IPS-18a (cell line): Measurements from ENCODE around the gene ADORA2A.

Experiments used
- H3K27ac ChIP-seq: one replicate; pipeline ENCODE4 v1.5.1; 2013; ENCODE audit warnings: low read length
- H3K27me3 ChIP-seq: one replicate; pipeline ENCODE4 v1.6.1; 2013; ENCODE audit warnings: mild to moderate bottlenecking, low read length; ENCODE audit not compliant: control insufficient read depth, insufficient read depth
- H3K36me3 ChIP-seq: one replicate; pipeline ENCODE4 v1.6.1; 2013; ENCODE audit warnings: low read depth, low read length; ENCODE audit not compliant: control insufficient read depth
- H3K4me1 ChIP-seq: one replicate; pipeline ENCODE4 v1.6.1; 2013; ENCODE audit warnings: low read depth, low read length; ENCODE audit not compliant: control insufficient read depth
- H3K4me3 ChIP-seq: one replicate; pipeline ENCODE4 v1.5.1; 2013; ENCODE audit warnings: low read length
- H3K9ac ChIP-seq: one replicate; pipeline ENCODE4 v1.6.1; 2013; ENCODE audit warnings: mild to moderate bottlenecking, low read length, moderate library complexity
- H3K9me3 ChIP-seq: one replicate; pipeline ENCODE4 v1.6.1; 2013; ENCODE audit warnings: low read depth, low read length; ENCODE audit not compliant: control insufficient read depth

The ADORA2A gene

GRCh38 chr22:24429411-24430365 is 2.3 kb downstream of the ADORA2A start:
- Histone ChIP-seq H3K27me3 (peaks cover 4% of the 10 kb centered on the region), H3K4me1 (peaks cover 9% of the 10 kb centered on the region), H3K36me3 (no peaks in the 10 kb centered on the region), H3K9ac (no peak overlapping the region), H3K27ac (no peak overlapping the region), H3K9me3 (no peaks in the 10 kb centered on the region), H3K4me3 (no peak overlapping the region)

DNA sequence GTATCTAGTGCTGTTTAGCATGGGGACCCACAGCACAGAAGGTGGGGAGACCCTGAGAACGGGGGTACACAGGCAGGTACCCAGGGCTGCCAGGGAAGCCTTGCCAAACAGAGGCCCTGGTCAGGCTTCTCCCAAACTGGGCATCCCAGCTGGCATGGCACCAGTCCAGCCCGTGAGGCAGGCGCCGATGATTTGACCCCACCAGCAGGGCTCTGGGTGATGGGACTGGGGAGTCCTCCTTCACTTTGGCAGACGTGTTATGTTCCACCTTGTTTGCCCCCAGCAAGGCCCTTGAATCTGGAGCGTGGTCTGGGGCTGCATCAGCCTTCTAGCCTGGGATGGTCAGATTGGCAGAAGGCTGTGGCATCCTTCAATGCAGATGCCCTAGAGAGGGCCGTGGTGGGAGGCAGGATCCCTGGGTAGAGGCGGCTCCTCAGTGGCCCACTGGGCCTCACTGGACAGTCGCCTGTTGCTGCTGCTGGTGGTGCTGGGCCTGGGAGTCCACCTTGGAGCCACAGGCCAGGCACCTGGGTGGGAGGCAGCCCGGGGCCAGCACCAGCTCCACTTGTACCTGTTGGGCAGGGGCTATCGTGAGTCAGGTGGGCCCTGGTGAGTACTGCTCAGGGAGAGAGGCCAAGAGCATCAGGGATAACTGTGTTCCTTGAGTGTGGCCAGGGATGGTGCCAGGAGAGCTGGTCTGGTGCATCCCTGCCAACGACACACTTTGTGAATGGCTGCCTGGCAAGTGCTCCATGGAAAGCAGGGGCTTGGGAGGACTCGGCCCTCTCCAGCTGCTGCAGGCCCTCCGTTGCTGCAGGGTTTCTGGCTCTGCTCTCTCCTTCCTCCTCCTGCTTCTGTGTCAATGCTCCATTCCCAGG is 3.3 kb downstream of the ADORA2A start:
- Histone ChIP-seq H3K9ac (no peak overlapping the region), H3K4me3 (no peak overlapping the region), H3K4me1 (peaks cover 9% of the 10 kb centered on the region), H3K36me3 (no peaks in the 10 kb centered on the region), H3K27me3 (no peaks in the 10 kb centered on the region), H3K9me3 (no peaks in the 10 kb centered on the region), H3K27ac (no peak overlapping the region)

GRCh38 chr22:24431309-24432034 is 4.1 kb downstream of the ADORA2A start:
- Histone ChIP-seq H3K9me3 (no peaks in the 10 kb centered on the region), H3K27ac (no peak overlapping the region), H3K27me3 (no peaks in the 10 kb centered on the region), H3K9ac (no peak overlapping the region), H3K4me1 (peaks cover 9% of the 10 kb centered on the region), H3K4me3 (no peak overlapping the region), H3K36me3 (no peaks in the 10 kb centered on the region)

DNA sequence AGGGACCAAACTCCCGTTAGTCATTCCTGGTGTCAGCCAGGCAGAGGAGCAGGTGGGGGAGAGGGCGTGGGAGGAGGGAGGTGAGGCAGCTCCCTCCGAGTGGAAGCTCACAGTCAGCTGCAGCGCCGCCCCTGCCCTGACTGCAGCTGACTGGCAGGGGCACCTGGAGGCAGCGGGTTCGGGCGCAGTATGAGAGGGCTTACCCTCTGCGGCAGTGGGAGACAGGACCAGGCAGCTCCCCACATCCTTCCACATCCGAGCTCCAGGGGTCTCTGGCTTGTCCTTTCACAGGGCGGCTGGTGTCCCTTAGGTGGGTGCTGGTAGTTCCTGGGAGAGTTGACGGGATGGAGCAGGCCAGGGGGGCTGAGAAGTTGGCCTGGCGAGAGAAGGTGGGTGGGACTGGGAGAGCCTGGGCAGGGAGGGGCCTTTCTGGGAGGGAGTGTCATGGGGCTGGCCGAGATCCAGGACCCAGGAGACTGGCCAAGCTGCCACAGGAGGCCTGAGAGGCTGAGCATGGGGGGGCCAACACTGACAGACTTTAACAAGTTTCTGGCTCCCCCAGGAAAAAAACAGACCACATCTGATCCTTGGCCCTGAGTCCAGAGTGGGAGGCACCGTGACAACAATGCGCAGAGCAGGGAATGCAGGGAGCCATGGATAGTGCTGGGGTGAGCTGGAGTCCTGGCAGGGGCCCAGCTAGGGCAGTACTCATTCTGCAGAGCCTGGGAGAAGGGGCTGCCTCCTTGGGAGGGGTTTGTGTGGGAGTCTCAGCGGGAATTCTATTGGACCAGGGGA is 4.9 kb downstream of the ADORA2A start:
- H3K9me3 ChIP-seq = no peaks in the 10 kb centered on the region
- H3K4me3 ChIP-seq = no peak overlapping the region
- peaks cover 9% of the 10 kb centered on the region for H3K4me1 ChIP-seq
- H3K9ac ChIP-seq = no peak overlapping the region
- H3K27ac ChIP-seq = no peak overlapping the region
- no peaks in the 10 kb centered on the region for H3K27me3 ChIP-seq
- no peaks in the 10 kb centered on the region for H3K36me3 ChIP-seq

DNA sequence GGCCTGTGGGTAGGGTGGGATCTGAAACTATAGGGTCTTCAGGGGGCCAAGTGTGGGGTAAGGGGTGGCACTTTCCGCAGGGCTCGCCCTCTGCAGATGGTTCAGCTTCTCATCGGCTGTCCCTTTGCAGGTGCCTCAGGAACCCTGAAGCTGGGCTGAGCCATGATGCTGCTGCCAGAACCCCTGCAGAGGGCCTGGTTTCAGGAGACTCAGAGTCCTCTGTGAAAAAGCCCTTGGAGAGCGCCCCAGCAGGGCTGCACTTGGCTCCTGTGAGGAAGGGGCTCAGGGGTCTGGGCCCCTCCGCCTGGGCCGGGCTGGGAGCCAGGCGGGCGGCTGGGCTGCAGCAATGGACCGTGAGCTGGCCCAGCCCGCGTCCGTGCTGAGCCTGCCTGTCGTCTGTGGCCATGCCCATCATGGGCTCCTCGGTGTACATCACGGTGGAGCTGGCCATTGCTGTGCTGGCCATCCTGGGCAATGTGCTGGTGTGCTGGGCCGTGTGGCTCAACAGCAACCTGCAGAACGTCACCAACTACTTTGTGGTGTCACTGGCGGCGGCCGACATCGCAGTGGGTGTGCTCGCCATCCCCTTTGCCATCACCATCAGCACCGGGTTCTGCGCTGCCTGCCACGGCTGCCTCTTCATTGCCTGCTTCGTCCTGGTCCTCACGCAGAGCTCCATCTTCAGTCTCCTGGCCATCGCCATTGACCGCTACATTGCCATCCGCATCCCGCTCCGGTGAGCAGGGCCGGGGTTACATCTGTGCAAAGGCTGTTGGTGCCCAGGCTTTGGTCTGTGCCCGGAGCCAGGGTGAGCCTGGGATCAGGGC is 5.8 kb downstream of the ADORA2A start:
- H3K27ac ChIP-seq = no peak overlapping the region
- H3K27me3 ChIP-seq = no peaks in the 10 kb centered on the region
- no peaks in the 10 kb centered on the region for H3K9me3 ChIP-seq
- peaks cover 9% of the 10 kb centered on the region for H3K4me1 ChIP-seq
- H3K36me3 ChIP-seq = no peaks in the 10 kb centered on the region
- no peak overlapping the region for H3K4me3 ChIP-seq
- H3K9ac ChIP-seq = no peak overlapping the region

- Histone ChIP-seq H3K27ac (no peak overlapping the region), H3K4me3 (no peak overlapping the region), H3K9me3 (no peaks in the 10 kb centered on the region), H3K4me1 (peaks cover 4% of the 10 kb centered on the region), H3K36me3 (no peaks in the 10 kb centered on the region), H3K27me3 (no peaks in the 10 kb centered on the region), H3K9ac (no peak overlapping the region)
Observed at GRCh38 chr22:24433828-24434470, 6.5 kb downstream of the ADORA2A start.

DNA sequence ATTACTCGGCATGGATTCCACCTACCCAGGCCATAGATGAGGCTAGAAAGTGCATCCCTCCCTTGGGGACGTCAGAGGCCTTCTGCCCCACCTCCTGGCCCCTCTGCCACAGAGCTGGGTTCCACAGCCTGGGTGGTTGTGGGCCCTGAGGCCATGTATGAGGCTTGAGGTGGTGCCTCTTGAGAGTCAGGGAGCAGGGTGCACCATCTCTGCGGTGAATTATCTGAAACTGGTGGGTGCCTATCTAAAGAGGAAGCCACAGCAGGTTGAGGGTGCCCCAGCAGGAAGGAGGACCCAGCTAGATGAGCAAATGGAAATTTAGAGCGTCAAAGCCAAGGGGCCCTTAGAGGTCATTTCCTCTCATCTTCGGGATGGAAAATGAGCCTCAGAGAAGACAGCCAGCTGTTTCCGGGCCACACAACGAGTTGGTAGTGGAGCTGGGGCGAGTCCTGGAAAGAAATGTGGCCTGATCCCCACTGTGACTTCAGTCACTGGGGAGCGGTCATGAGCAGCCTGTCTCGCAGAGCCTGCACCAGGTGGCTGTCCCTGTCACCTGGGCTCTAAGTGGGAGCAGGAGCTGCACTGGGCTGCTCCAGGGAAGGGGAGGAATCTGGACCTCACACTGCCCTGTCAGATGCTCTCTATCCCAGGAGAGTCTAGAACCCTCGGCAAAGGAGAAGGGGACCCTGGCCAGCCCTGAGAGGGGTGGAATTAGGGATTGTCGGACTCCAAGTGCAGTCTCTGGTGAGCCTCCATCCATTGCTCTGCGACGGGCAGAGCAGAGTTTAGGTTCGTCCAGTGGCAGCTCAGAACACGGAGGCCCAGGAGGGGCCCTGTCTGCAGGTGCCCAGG is 7.3 kb downstream of the ADORA2A start:
- Histone ChIP-seq H3K4me1 (no peaks in the 10 kb centered on the region), H3K9ac (no peak overlapping the region), H3K9me3 (no peaks in the 10 kb centered on the region), H3K36me3 (no peaks in the 10 kb centered on the region), H3K27ac (no peak overlapping the region), H3K27me3 (no peaks in the 10 kb centered on the region), H3K4me3 (no peak overlapping the region)

DNA sequence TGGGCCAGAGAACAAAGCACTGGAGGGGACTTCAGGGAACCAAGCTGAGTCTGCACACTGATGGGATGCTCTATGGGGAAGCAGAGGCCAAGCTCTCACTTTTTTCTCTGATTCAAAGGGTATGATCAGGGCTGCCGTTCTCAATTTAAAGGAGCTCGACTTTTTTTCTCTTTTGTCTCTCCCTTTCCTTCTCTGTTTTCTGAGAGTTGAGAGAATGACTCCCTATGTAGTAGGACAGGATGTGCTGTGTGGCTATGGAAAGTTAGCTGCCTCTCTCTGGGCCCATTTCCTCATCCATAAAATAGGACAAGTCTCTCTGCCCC is 7.9 kb downstream of the ADORA2A start:
- H3K9ac ChIP-seq = no peak overlapping the region
- H3K4me3 ChIP-seq = no peak overlapping the region
- H3K27ac ChIP-seq = no peak overlapping the region

DNA sequence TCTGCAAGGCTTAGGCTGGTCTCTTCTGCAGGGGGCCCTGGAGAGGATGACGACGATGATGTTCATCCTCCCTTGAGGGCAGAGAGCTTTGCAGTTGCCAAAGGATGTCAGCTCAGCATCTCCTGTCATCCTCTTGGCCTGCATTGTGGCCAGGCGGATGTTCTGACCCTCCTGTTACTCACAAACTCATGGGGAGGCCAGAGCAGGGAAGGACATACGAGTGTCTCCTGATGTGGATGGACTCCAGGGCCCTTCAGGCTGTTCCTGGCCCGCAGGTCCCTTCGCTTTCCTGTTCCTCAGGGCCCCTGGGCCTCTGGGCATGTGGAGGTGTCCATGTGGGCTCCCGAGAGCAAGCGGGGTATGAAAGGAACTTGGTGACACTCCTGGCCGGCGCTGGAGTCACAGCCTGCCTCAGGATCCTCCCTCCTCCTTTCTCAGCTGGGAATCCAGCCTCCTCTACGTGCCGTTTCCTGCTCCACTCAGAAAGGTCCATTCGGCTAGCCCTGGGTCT is 8.5 kb downstream of the ADORA2A start:
- H3K27ac ChIP-seq = no peak overlapping the region
- no peaks in the 10 kb centered on the region for H3K27me3 ChIP-seq
- no peaks in the 10 kb centered on the region for H3K9me3 ChIP-seq
- H3K9ac ChIP-seq = no peak overlapping the region
- no peaks in the 10 kb centered on the region for H3K4me1 ChIP-seq
- H3K36me3 ChIP-seq = no peaks in the 10 kb centered on the region
- H3K4me3 ChIP-seq = no peak overlapping the region

More for the DNA sequence above, 7.9 kb downstream of the ADORA2A start:
- no peaks in the 10 kb centered on the region for H3K4me1 ChIP-seq
- H3K36me3 ChIP-seq = no peaks in the 10 kb centered on the region
- H3K27me3 ChIP-seq = no peaks in the 10 kb centered on the region
- H3K9me3 ChIP-seq = no peaks in the 10 kb centered on the region
